HUES6 (cell line): ENCODE data around the gene LCOR.
"Not testable (repeated sequence)": the region's sequence is repeated elsewhere in the genome, so short reads cannot be mapped to it uniquely, and the experiment has no call there.

Source experiments
- H3K27ac ChIP-seq: 2 replicates; pipeline ENCODE4 v1.7.0; 2013; ENCODE audit warnings: low read depth, mild to moderate bottlenecking, low read length, inconsistent platforms
- H3K27me3 ChIP-seq: 2 replicates; pipeline ENCODE4 v1.6.1; 2013; ENCODE audit warnings: low read length; ENCODE audit not compliant: control insufficient read depth, insufficient read depth
- H3K36me3 ChIP-seq: 2 replicates; pipeline ENCODE4 v1.6.1; 2013; ENCODE audit warnings: low read length; ENCODE audit not compliant: control insufficient read depth, insufficient read depth
- H3K4me1 ChIP-seq: 2 replicates; pipeline ENCODE4 v1.6.1; 2013; ENCODE audit warnings: low read length; ENCODE audit not compliant: control insufficient read depth, insufficient read depth
- H3K4me3 ChIP-seq: 2 replicates; pipeline ENCODE4 v1.5.1; 2013; ENCODE audit warnings: low read depth, low read length
- H3K9ac ChIP-seq: one replicate; pipeline ENCODE4 v1.6.1; 2013; ENCODE audit warnings: mild to moderate bottlenecking, low read length
- H3K9me3 ChIP-seq: 2 replicates; pipeline ENCODE4 v1.6.1; 2013; ENCODE audit warnings: low read depth, low read length; ENCODE audit not compliant: control insufficient read depth, insufficient read depth

LCOR gene

DNA sequence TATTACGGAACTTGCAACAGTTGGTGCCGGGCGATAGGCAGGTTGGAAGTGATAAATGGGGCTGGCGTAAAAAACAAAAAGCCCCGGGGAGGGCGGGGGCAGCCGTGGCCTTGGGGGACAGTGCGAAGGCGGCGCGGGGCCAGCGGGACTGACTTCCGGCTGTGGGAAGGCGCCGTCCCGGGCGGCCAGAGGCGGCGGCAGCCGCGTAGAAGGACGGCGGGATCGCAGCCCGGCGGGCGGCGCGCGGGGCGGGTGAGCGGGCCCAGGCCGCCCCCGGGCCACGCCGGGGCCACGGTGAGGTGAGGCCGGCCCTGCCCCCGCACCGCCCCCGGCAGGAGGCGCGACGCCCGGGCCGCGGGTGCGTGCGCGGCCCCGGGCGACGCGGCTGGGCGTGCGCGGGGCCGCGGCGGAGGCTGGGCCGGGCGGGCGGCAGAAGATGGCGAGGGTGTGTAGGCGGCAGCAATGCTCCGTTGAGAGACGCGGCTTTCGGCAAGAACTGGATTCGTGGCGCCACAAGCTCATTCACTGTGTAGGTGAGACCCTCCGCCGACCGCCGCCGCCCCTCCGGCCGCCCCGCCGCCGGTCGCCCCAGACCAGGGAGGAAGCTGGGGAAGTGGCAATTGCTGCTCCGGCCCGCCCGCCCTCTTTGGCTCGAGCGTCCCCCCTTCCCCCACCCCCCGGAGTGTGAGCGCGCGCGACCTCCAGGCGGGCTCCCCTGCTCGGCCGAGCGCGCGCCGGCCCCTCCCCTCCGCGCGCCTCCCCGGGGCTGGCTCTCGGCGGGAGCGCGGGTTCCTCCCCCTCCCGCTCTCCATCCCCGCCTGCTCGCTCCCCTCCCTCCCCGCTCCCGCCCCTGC lies at the start of gene LCOR:
Gene LCOR (plus strand): TSS at position 432 of the 854 bp plus-strand sequence. CDS start 116,760 bp downstream, outside the sequence.
- no peaks in the 10 kb centered on the region for H3K9me3 ChIP-seq
- peaks cover 5% of the 10 kb centered on the region; the same call in 1 of the 2 replicates for H3K4me1 ChIP-seq
- no peaks in the 10 kb centered on the region for H3K27me3 ChIP-seq
- H3K27ac ChIP-seq = peak within 1 kb of the TSS; percentile 78; the same call in 1 of the 2 replicates
- H3K36me3 ChIP-seq = peaks cover 3% of the 10 kb centered on the region; the same call in 1 of the 2 replicates
- H3K4me3 ChIP-seq = peak within 1 kb of the TSS; percentile 83
- H3K9ac ChIP-seq = peak within 1 kb of the TSS; percentile 89

DNA sequence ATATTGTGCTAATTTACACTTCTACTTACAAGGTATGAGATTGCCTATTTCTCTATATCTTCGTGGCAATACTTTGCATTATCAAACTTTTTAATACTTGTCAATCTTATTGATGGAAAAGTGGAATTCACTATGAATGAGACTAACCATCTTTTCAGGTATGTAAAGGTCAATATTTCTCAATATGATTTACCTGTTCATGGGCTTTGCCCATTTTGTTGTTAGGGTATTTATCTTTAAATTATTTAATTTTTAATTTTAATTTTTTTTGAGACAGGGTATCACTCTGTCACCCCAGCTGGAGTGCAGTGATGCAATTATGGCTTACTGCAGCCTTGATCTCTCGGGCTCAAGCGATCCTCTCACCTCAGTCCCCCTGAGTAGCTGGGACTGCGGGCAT lies 47.8 kb upstream of the LCOR start:
- Histone ChIP-seq H3K4me3 (no peak overlapping the region), H3K27ac (no peak overlapping the region), H3K9ac (no peak overlapping the region), H3K9me3 (peaks cover 10% of the 10 kb centered on the region), H3K27me3 (no peaks in the 10 kb centered on the region), H3K36me3 (no peaks in the 10 kb centered on the region), H3K4me1 (no peaks in the 10 kb centered on the region)

DNA sequence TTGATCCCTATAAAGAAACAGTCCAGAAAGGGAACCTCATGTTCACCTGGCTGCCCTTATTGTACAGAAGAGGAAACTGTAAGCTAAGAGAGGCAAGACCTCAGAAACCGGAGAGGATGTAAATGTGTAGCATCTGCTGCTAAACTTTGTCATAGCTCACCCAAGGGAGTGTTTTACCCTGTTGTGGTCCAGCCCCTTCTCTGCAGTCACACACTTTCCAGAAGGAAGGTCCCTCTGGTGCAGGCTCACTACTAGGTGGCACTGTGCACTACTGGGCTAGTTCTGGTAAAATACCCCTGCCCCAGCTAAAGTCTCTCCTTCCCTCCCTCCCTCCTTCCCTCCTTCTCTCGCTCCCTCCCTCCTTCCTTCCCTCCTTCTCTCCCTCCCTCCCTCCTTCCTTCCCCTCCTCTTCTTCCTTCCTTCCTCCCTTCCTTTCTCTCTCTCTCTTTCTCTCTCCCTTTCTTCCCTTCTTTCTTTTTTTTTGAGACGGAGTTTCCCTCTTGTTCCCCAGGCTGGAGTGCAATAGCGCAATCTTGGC lies 42.5 kb upstream of the LCOR start:
- Histone ChIP-seq H3K4me3 (no peak overlapping the region), H3K4me1 (no peaks in the 10 kb centered on the region), H3K27me3 (no peaks in the 10 kb centered on the region; the same call in 1 of the 2 replicates), H3K9me3 (peaks cover 7% of the 10 kb centered on the region), H3K9ac (no peak overlapping the region), H3K27ac (no peak overlapping the region), H3K36me3 (no peaks in the 10 kb centered on the region)

DNA sequence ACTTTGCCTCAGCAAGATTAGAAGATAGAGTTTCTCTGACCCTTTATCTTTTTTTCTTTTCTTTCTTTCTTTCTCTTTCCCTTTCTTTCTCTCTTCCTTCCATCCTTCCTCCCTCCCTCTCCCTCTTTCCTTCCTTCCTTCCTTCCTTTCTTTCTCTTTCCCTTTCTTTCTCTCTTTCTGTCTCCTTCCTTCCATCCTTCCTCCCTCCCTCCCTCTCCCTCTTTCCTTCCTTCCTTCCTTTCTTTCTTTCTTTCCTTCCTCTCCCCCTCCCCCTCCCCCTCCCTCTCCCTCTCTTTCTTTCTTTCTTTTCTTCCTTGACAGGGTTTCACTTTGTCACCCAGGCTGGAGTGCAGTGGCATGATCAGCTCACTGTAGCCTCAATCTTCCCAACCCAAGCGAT lies 40.2 kb upstream of the LCOR start:
- Histone ChIP-seq H3K9ac (no peak overlapping the region), H3K4me3 (no peak overlapping the region), H3K4me1 (no peaks in the 10 kb centered on the region; the same call in 1 of the 2 replicates), H3K27me3 (no peaks in the 10 kb centered on the region; the same call in 1 of the 2 replicates), H3K27ac (no peak overlapping the region), H3K9me3 (peaks cover 4% of the 10 kb centered on the region), H3K36me3 (no peaks in the 10 kb centered on the region)

DNA sequence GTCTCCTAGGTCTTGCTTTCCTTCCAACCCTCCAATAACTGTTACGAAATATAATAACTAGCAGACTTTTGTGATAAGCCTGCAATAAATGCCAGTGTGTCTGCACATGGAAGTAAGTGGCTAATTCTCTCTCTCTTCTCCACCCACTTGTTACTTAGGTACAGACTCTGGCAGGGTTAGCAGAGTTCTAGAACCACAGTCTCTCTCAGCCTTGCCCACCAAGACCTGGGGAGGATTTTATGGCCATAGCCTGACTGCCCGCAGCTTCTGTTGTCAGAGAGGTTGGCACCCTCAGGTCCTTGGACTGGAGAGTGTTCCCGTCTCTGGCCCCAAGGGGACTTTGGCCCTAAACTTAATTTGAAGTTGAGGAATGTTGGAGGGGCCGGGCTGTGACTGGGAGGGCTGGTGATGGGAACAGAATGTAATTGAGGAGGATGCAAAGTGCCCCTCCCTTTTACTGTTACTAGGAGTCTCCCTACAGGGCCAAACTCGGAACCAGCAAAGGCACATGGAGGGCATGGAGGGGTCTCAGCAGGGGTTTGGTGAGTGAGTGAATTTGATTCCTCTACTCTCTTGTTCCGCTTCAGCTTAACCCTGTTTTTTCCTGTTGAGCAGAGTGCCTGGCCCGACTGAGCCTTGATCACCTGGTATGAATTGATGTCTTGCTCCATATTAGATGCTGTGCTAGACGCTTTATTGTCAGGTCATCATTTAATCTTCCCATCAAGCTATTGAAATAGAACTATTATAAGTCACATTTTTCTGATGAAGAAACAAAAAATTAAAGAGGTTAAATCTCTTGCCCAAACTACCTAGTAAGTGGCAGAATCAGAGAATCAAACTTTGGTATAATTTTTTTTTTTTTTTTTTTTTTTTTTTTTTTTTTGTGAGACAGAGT lies 37.0 kb upstream of the LCOR start:
- peaks cover 3% of the 10 kb centered on the region; the same call in 1 of the 2 replicates for H3K9me3 ChIP-seq
- H3K4me3 ChIP-seq = no peak overlapping the region
- no peaks in the 10 kb centered on the region; the same call in 1 of the 2 replicates for H3K27me3 ChIP-seq
- no peaks in the 10 kb centered on the region for H3K36me3 ChIP-seq
- H3K4me1 ChIP-seq = no peaks in the 10 kb centered on the region; the same call in 1 of the 2 replicates
- no peak overlapping the region for H3K27ac ChIP-seq
- no peak overlapping the region for H3K9ac ChIP-seq

DNA sequence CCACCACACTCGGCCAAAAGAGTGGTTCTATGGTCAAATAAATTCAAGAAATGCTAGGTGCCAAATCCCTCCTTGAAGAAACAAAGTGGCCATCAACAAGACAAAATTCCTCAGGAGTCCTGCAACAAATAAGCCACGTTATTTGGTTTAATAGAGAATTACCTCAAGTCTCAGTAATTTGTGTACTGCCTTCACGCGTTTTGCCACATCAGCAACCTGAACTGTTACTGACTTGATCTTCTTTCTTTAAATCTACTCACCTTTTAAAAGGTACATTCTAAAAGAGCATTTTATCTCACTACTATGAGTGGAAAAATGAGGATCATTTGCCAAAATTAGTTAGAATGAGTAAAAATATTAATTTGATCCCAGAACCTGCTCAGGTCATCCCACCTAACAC lies 34.6 kb upstream of the LCOR start:
- Histone ChIP-seq H3K4me3 (no peak overlapping the region), H3K27me3 (no peaks in the 10 kb centered on the region), H3K27ac (no peak overlapping the region), H3K9me3 (peaks cover 10% of the 10 kb centered on the region; the same call in 1 of the 2 replicates), H3K4me1 (no peaks in the 10 kb centered on the region; the same call in 1 of the 2 replicates), H3K9ac (no peak overlapping the region), H3K36me3 (no peaks in the 10 kb centered on the region)

DNA sequence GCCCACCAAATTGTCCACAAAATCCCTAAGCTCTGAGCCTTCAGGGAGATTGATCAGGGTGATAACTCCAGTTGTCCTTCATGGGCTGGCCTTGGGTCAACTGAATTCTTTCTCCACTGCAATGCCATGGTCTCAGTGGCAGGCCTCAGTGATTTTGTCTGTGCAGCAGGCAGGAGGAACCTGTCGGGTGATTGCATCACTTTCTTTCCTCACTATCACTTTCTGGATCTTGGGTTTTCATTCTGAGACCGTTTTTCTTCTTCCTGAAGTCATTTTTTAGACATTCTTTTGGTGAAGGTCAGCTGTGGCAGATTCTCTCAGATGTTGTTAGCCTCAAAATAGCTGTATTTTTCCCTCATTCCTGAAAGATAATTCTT lies 28.8 kb upstream of the LCOR start:
- Histone ChIP-seq H3K9me3 (peaks cover 17% of the 10 kb centered on the region), H3K9ac (no peak overlapping the region), H3K4me1 (no peaks in the 10 kb centered on the region), H3K36me3 (no peaks in the 10 kb centered on the region), H3K4me3 (no peak overlapping the region), H3K27ac (no peak overlapping the region), H3K27me3 (no peaks in the 10 kb centered on the region)

DNA sequence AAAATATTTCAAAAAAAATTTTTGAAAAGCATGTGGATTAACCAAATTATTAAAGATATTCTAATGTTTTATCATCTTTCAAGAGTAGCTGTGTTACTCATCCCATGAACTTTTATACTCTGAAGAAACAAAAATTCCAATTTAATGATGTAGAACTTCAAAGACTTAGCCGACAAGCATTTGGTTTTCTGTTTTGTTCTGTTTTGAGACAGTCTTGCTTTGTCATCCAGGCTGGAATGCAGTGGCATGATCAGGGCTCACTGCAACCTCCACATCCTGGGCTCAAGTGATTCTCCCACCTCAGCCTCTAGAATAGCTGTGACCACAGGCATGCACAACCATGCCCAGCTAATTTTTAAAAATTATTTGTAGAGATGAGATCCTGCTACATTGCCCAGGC lies 17.8 kb upstream of the LCOR start:
- Histone ChIP-seq H3K4me3 (no peak overlapping the region), H3K36me3 (no peaks in the 10 kb centered on the region), H3K9me3 (no peaks in the 10 kb centered on the region), H3K9ac (no peak overlapping the region), H3K4me1 (no peaks in the 10 kb centered on the region), H3K27me3 (no peaks in the 10 kb centered on the region), H3K27ac (no peak overlapping the region)

DNA sequence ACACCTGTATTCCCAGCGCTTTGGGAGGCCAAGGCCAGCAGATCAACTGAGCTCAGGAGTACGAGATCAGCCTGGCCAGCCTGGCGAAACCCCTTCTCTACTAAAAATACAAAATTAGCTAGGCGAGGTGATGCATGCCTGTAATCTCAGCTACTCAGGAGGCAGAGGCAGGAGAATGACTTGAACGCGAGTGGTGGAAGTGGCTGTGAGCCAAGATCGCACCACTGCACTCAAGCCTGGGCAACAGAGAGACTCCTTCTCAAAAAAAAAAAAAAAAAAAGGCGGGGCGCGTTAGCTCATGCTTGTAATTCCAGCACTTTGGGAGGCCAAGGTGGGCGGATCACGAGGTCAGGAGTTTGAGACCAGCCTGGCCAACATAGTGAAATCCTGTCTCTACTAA lies 13.1 kb upstream of the LCOR start:
- not testable (repeated sequence) for H3K9ac ChIP-seq, H3K4me1 ChIP-seq, H3K9me3 ChIP-seq, H3K27ac ChIP-seq, H3K27me3 ChIP-seq, H3K4me3 ChIP-seq, H3K36me3 ChIP-seq

DNA sequence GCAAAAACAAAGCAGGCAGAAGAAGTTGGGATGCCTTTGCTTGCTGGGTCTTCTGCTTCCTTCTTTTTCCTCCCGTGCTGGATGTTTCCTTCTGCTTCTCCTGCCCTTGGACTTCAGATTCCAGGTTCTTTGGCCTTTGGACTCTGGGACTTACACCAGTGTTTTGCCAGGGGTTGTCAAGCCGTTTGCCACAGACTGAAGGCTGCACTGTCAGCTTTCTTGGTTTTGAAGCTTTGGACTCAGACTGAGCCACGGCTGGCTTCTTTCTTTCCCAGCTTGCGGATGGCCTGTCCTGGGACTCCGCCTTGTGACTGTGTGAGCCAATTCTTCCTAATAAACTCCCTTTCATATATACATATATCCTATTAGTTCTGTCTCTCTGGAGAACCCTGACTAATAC lies 11.3 kb upstream of the LCOR start:
- Histone ChIP-seq H3K4me1 (no peaks in the 10 kb centered on the region), H3K4me3 (no peak overlapping the region), H3K27me3 (no peaks in the 10 kb centered on the region), H3K27ac (no peak overlapping the region), H3K9me3 (no peaks in the 10 kb centered on the region), H3K9ac (no peak overlapping the region), H3K36me3 (no peaks in the 10 kb centered on the region)
